CD4-positive, CD25-positive, alpha-beta regulatory T cell (primary cell): Measurements from ENCODE around the gene CALD1. TPM values are rescaled to one million over a fixed set of nuclear protein-coding genes. Genes with fewer than 3 reads are reported as not detected.
A peak's percentile ranks its signal among the peaks of the same experiment; 100 is the strongest.

Source experiments
- ATAC-seq, 2 donors: fragments of 150-1000 bp; cut with Tn5 transposase; one replicate each; pipeline ENCODE4 v1.10.0; 2021; ENCODE audit warnings: low read depth in 2 of 2, moderate number of reproducible peaks in 2 of 2, moderate library complexity in 1 of 2
- DNase-seq, 3 donors: peaks; one replicate each; pipeline versions ENCODE4 v3.0.0 to v3.0.0-alpha.2; 2012 to 2022; ENCODE audit warnings: mixed read lengths in 1 of 3
- H3K27ac ChIP-seq: one replicate; pipeline ENCODE4 v1.7.0; 2013; ENCODE audit warnings: mild to moderate bottlenecking, low read length; ENCODE audit not compliant: insufficient read depth, poor library complexity, severe bottlenecking
- H3K27me3 ChIP-seq: one replicate; pipeline ENCODE4 v1.7.0; 2013; ENCODE audit warnings: low read length; ENCODE audit not compliant: control insufficient read depth, insufficient read depth
- H3K36me3 ChIP-seq: one replicate; pipeline ENCODE4 v1.7.0; 2013; ENCODE audit warnings: mild to moderate bottlenecking, low read length, moderate library complexity; ENCODE audit not compliant: control insufficient read depth, insufficient read depth
- H3K4me1 ChIP-seq: 2 replicates; pipeline ENCODE4 v1.7.0; 2013; ENCODE audit warnings: mild to moderate bottlenecking, low read length; ENCODE audit not compliant: insufficient read depth, control insufficient read depth, poor library complexity, severe bottlenecking
- H3K4me3 ChIP-seq: one replicate; pipeline ENCODE4 v1.7.0; 2013; ENCODE audit warnings: low read depth, mild to moderate bottlenecking, low read length, moderate library complexity
- H3K9me3 ChIP-seq, 2 experiments: 1 replicate in 1 of 2; 2 replicates in 1 of 2; pipeline ENCODE4 v1.7.0; 2013; ENCODE audit warnings: low read length in 2 of 2, mild to moderate bottlenecking in 1 of 2, moderate library complexity in 1 of 2; ENCODE audit not compliant: control insufficient read depth in 2 of 2
- H3K27ac Mint-ChIP-seq, 3 donors: one replicate each; pipeline ENCODE4 v1.8.0; 2020 to 2022; ENCODE audit warnings: mild to moderate bottlenecking in 3 of 3, mixed read lengths in 3 of 3, moderate library complexity in 2 of 3
- H3K27me3 Mint-ChIP-seq: one replicate; pipeline ENCODE4 v1.8.0; 2022; ENCODE audit warnings: mild to moderate bottlenecking, mixed read lengths
- H3K36me3 Mint-ChIP-seq: one replicate; pipeline ENCODE4 v1.8.0; 2020; ENCODE audit warnings: mixed read lengths
- H3K4me1 Mint-ChIP-seq, 4 donors: one replicate each; pipeline ENCODE4 v1.8.0; 2020 to 2022; ENCODE audit warnings: mixed read lengths in 4 of 4, mild to moderate bottlenecking in 1 of 4
- H3K4me3 Mint-ChIP-seq, 4 donors: one replicate each; pipeline ENCODE4 v1.8.0; 2020 to 2022; ENCODE audit warnings: mild to moderate bottlenecking in 4 of 4, mixed read lengths in 4 of 4, moderate library complexity in 3 of 4
- H3K9me3 Mint-ChIP-seq, 7 donors: one replicate each; pipeline ENCODE4 v1.8.0; 2020 to 2022; ENCODE audit warnings: mixed read lengths in 7 of 7, mild to moderate bottlenecking in 3 of 7, moderate library complexity in 2 of 7
- polyA plus RNA-seq, 4 donors: library from polyadenylated mRNA; unstranded; fragments of 300-500 nt; fragmentation: Illumina TruSeq; gene quantifications; one replicate each; pipeline ENCODE4 v1.2.3, GENCODE V29; 2021
- total RNA-seq: library from RNA; stranded (reverse); gene quantifications from one replicate; pipeline ENCODE4 v1.2.3, GENCODE V29; 2022

CALD1 gene
- total and polyA plus RNA-seq, 5 donors from 2014 or later = 0.10 to 3.9 (median 0.17) TPM; not detected in 2

DNA sequence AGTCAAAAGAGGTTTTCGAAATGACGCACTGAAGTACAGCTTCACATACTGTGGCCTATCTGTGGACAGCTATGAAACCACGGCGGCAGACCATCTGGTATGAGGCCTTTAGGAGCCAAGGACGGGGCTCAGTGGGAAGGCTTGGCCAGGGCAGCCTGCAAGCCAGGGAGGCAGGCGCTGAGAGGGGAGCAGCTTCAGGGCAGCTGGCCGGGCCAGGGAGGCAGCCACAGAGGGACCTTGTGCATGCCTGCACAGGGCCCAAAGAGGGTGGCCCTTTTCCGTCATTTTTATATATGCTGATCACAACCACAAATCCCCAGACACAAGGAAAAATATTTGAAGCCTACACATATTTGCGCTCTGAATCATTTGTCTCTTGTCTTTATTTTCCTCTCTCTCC, 13.5 kb downstream of the CALD1 start:
- H3K4me1 ChIP-seq = no peaks in the 10 kb centered on the region
- H3K4me3 Mint-ChIP-seq = no peak overlapping the region
- H3K9me3 ChIP-seq = no peaks in the 10 kb centered on the region
- H3K4me3 ChIP-seq = no peak overlapping the region
- no peaks in the 10 kb centered on the region for H3K27me3 ChIP-seq
- ATAC-seq = no peak
- no peak overlapping the region for H3K27ac ChIP-seq
- H3K36me3 Mint-ChIP-seq = peaks cover 4% of the 10 kb centered on the region
- no peaks in the 10 kb centered on the region for H3K36me3 ChIP-seq
- DNase-seq = no peak
- H3K9me3 Mint-ChIP-seq = peaks cover 0 to 9% (median 3%) of the 10 kb centered on the region in 7 donors
- H3K27ac Mint-ChIP-seq = no peak overlapping the region
- H3K27me3 Mint-ChIP-seq = no peaks in the 10 kb centered on the region
- no peaks in the 10 kb centered on the region for H3K4me1 Mint-ChIP-seq

DNA sequence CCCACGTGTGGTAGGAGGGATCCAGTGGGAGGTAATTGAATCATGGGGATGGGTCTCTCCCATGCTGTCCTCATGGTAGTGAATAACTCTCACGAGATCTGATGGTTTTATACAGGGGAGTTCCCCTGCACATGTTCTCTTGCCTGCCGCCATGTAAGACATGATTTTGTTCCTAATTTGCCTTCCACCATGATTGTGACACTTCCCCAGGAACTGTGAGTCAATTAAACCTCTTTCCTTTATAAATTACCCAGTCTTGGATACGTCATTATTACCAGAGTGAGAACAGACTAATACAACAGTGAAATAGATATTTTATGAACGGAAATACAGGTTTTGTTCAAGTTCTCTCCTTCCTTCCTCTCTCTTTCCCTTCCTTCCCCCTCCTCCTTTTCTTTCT, 15.8 kb downstream of the CALD1 start:
- Mint-ChIP-seq H3K27me3 (no peaks in the 10 kb centered on the region), H3K9me3 (peaks cover 0 to 9% (median 3%) of the 10 kb centered on the region in 7 donors), H3K4me1 (no peaks in the 10 kb centered on the region), H3K27ac (peak overlapping the region in 1 of 3 donors; percentile 13), H3K36me3 (peaks cover 4% of the 10 kb centered on the region), H3K4me3 (no peak overlapping the region)
- ATAC-seq = no peak
- no peaks in the 10 kb centered on the region for H3K4me1 ChIP-seq
- H3K27me3 ChIP-seq = no peaks in the 10 kb centered on the region
- no peaks in the 10 kb centered on the region for H3K36me3 ChIP-seq
- H3K9me3 ChIP-seq = no peaks in the 10 kb centered on the region
- DNase-seq = no peak
- no peak overlapping the region for H3K4me3 ChIP-seq
- no peak overlapping the region for H3K27ac ChIP-seq

DNA sequence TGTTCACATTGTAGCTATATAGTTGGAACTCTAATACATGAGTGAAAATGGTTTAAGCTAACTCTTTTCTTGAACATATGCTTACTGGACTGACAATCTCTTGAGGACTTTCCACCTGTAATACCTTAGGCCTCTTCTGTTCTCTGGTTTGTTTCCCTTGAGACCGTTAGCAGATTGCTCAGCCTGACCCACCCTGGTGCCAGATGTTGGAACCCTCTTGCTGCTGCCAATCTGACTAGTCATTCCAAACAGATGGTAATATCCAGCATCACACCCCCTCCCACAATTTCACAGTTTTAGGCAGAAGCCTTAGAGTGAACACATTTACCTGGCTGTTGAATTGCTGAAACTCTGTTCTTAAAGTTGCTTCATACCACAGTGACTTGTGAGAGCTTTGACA, 18.7 kb downstream of the CALD1 start:
- DNase-seq (no peak), ATAC-seq (no peak)
- Mint-ChIP-seq H3K27me3 (no peaks in the 10 kb centered on the region), H3K36me3 (peaks cover 4% of the 10 kb centered on the region), H3K4me3 (no peak overlapping the region), H3K27ac (no peak overlapping the region), H3K4me1 (no peaks in the 10 kb centered on the region), H3K9me3 (peaks cover 0 to 8% (median 3%) of the 10 kb centered on the region in 7 donors)
- no peaks in the 10 kb centered on the region for H3K9me3 ChIP-seq
- H3K4me3 ChIP-seq = no peak overlapping the region
- no peak overlapping the region for H3K27ac ChIP-seq
- H3K36me3 ChIP-seq = no peaks in the 10 kb centered on the region
- H3K27me3 ChIP-seq = no peaks in the 10 kb centered on the region
- H3K4me1 ChIP-seq = no peaks in the 10 kb centered on the region

DNA sequence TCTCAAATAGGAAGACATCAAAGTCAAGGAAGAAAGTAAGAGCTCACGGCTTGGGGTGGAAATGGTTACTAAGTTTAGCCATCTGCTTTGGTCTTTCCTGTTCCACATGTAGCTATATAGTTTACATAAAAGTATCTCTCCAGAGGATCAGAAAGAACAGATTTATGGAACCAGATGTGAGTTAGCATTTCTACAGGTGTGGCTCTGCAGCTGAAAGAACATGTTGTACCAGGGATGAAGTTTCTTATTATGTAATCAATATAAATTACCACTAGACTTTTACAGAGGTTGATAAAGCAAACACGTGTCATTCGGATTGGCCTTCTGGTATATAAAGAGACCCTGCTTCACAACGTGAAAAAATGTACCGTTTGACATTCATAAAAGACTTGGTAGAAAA, 19.9 kb downstream of the CALD1 start:
- DNase-seq (no peak), ATAC-seq (no peak)
- Mint-ChIP-seq H3K27me3 (no peaks in the 10 kb centered on the region), H3K27ac (no peak overlapping the region), H3K36me3 (no peaks in the 10 kb centered on the region), H3K4me3 (no peak overlapping the region), H3K4me1 (no peaks in the 10 kb centered on the region), H3K9me3 (peaks cover 0 to 5% (median 2%) of the 10 kb centered on the region in 7 donors)
- no peak overlapping the region for H3K4me3 ChIP-seq
- H3K27me3 ChIP-seq = peaks cover under 1% of the 10 kb centered on the region
- H3K36me3 ChIP-seq = no peaks in the 10 kb centered on the region
- H3K4me1 ChIP-seq = no peaks in the 10 kb centered on the region
- H3K9me3 ChIP-seq = no peaks in the 10 kb centered on the region
- H3K27ac ChIP-seq = no peak overlapping the region

DNA sequence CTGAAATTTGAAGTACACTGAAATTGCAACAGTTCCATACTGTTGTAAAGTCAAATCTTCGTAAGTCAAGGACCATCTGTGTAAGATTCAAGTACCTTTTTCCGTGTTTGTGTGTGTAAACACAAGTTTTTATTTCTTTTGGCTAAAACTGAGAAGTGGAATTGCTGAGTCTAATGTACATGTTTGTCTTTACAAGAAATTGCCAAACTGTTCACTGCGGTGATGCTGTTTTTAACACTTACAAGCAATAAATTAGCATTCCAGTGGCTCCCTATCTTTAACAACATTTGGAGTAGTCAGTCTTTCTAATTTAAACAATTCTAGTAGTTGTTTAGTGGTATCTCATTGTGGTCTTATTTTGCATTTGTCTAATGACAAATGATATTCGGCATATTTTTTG, 23.3 kb downstream of the CALD1 start:
- no peak for ATAC-seq

DNA sequence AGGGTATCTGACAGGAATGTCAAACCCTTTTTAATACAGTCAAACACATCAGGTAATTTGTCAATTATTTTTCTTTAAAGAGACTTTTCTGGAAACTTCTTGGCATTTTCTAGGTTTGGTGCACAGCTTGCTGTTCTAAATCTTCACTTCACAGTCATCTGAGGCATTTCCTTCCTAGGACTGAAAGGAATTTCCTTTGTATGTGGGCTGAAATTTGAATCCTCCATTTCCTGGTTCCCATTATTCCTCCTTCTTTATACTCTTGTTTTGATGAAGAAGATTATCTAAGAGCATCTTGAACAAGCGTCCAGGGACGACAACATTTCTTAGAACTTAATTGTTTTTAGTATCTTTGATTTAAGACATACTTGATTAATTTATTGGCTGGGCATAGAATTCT, 24.9 kb downstream of the CALD1 start:
- peaks cover 0 to 2% (median 0%) of the 10 kb centered on the region in 7 donors for H3K9me3 Mint-ChIP-seq
- H3K36me3 ChIP-seq = no peaks in the 10 kb centered on the region
- no peaks in the 10 kb centered on the region for H3K4me1 Mint-ChIP-seq
- H3K9me3 ChIP-seq = no peaks in the 10 kb centered on the region
- no peak overlapping the region for H3K4me3 ChIP-seq
- H3K4me1 ChIP-seq = no peaks in the 10 kb centered on the region
- H3K27ac Mint-ChIP-seq = no peak overlapping the region
- H3K27me3 ChIP-seq = peaks cover 2% of the 10 kb centered on the region
- no peak for ATAC-seq
- H3K36me3 Mint-ChIP-seq = no peaks in the 10 kb centered on the region
- no peak overlapping the region for H3K4me3 Mint-ChIP-seq
- H3K27ac ChIP-seq = no peak overlapping the region
- no peak for DNase-seq
- H3K27me3 Mint-ChIP-seq = peaks cover 5% of the 10 kb centered on the region

More for the DNA sequence above, 23.3 kb downstream of the CALD1 start:
- Mint-ChIP-seq H3K4me3 (no peak overlapping the region), H3K27me3 (peaks cover 5% of the 10 kb centered on the region), H3K4me1 (no peaks in the 10 kb centered on the region), H3K36me3 (no peaks in the 10 kb centered on the region), H3K9me3 (peaks cover 0 to 4% (median 0%) of the 10 kb centered on the region in 7 donors), H3K27ac (no peak overlapping the region)
- H3K27ac ChIP-seq = no peak overlapping the region
- H3K4me3 ChIP-seq = no peak overlapping the region
- H3K27me3 ChIP-seq = peaks cover 2% of the 10 kb centered on the region
- H3K36me3 ChIP-seq = no peaks in the 10 kb centered on the region
- no peaks in the 10 kb centered on the region for H3K9me3 ChIP-seq
- DNase-seq = no peak
- H3K4me1 ChIP-seq = no peaks in the 10 kb centered on the region

DNA sequence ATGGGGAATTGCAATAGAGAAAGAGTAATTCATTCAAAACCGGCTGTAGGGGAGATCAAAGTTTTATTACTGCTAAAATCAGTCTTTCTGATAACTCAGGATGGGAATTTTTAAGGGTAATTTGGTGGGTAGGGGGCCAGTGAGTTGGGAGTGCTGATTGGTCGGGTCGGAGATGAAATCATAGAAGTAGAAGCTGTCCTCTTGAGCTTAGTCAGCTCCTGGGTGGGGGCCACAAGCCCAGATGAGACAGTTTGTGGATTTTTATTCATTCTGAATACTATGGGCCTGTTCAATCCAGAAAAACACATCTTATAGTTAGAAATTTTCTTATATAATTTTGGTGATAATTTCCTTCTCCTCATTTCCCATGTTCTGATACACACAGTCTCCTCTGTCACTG, 25.4 kb downstream of the CALD1 start:
- H3K4me3 ChIP-seq = no peak overlapping the region
- ATAC-seq = no peak

DNA sequence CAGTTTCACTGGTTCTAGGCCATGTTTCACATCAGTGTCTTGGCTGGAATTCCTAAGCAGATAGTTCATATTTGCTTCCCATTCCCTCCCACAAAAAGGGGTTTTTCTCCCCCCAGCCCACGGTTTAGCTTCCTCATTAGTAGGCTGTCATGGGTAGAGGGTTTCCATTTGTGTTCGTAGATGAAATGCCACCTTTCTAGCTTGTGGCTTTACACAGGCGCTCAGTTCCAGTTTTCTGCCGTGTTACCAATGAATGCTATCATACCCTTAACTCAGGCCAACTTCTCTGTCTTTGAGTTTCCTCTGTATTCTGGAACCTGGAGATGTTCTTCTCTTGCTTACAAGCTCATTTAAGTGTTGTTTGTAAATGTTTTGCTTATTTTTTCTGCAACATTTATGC, 26.8 kb downstream of the CALD1 start:
- no peak overlapping the region for H3K4me3 ChIP-seq
- Mint-ChIP-seq H3K4me1 (no peaks in the 10 kb centered on the region), H3K36me3 (no peaks in the 10 kb centered on the region), H3K27me3 (peaks cover 5% of the 10 kb centered on the region), H3K27ac (no peak overlapping the region), H3K9me3 (no peaks in the 10 kb centered on the region), H3K4me3 (no peak overlapping the region)
- H3K27me3 ChIP-seq = peaks cover 2% of the 10 kb centered on the region
- DNase-seq (no peak), ATAC-seq (no peak)
- no peaks in the 10 kb centered on the region for H3K9me3 ChIP-seq
- H3K4me1 ChIP-seq = no peaks in the 10 kb centered on the region
- no peak overlapping the region for H3K27ac ChIP-seq
- H3K36me3 ChIP-seq = no peaks in the 10 kb centered on the region

More for the DNA sequence above, 25.4 kb downstream of the CALD1 start:
- H3K9me3 ChIP-seq = no peaks in the 10 kb centered on the region
- H3K27me3 Mint-ChIP-seq = peaks cover 5% of the 10 kb centered on the region
- H3K27ac Mint-ChIP-seq = no peak overlapping the region
- no peaks in the 10 kb centered on the region for H3K36me3 Mint-ChIP-seq
- no peaks in the 10 kb centered on the region for H3K36me3 ChIP-seq
- no peak overlapping the region for H3K27ac ChIP-seq
- peaks cover 0 to 2% (median 0%) of the 10 kb centered on the region in 7 donors for H3K9me3 Mint-ChIP-seq
- peaks cover 2% of the 10 kb centered on the region for H3K27me3 ChIP-seq
- no peak for DNase-seq
- no peaks in the 10 kb centered on the region for H3K4me1 Mint-ChIP-seq
- no peaks in the 10 kb centered on the region for H3K4me1 ChIP-seq
- H3K4me3 Mint-ChIP-seq = no peak overlapping the region
